Measurements from ENCODE around the gene ARL2.

DNA sequence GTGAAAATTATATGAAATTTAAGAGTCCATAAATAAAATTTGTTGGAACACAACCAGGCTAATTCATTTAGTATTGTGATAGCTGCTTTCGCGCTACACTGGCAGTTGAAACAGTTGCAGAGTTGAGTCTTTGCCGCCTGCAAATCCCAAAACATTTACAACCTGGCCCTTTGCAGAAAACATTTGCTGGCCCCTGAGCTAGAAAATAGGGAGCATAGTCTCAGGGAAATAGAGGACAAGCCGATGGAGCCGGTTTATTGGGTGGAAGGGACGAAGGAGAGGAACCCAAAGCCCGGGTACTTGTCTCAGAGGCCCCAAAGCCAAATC is 26.5 kb downstream of the ARL2 start:
- TF ChIP-seq, protein P1, sequence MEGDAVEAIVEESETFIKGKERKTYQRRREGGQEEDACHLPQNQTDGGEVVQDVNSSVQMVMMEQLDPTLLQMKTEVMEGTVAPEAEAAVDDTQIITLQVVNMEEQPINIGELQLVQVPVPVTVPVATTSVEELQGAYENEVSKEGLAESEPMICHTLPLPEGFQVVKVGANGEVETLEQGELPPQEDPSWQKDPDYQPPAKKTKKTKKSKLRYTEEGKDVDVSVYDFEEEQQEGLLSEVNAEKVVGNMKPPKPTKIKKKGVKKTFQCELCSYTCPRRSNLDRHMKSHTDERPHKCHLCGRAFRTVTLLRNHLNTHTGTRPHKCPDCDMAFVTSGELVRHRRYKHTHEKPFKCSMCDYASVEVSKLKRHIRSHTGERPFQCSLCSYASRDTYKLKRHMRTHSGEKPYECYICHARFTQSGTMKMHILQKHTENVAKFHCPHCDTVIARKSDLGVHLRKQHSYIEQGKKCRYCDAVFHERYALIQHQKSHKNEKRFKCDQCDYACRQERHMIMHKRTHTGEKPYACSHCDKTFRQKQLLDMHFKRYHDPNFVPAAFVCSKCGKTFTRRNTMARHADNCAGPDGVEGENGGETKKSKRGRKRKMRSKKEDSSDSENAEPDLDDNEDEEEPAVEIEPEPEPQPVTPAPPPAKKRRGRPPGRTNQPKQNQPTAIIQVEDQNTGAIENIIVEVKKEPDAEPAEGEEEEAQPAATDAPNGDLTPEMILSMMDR (IDR thresholded peaks at IDR 0.05): no peak
- TF ChIP-seq POLR2A (IDR thresholded peaks at IDR 0.05): no peak
